WERI-Rb-1 (cell line): ENCODE data around the gene TMEM8B.
A peak's percentile ranks its signal among the peaks of the same experiment; 100 is the strongest.

Experiments used
- DNase-seq: peaks from one replicate; pipeline ENCODE4 v3.0.0-alpha.2; 2020
- H3K27ac ChIP-seq: fragments of 250-450 bp; sonication (Bioruptor Pico); 2 replicates; pipeline ENCODE4 v1.5.1; 2020; ENCODE audit warnings: mild to moderate bottlenecking, moderate library complexity
- H3K27me3 ChIP-seq: fragments of 250-450 bp; sonication (Bioruptor Pico); 2 replicates; pipeline ENCODE4 v1.5.1; 2021; ENCODE audit warnings: mild to moderate bottlenecking, low read depth, moderate library complexity; ENCODE audit not compliant: insufficient read depth, severe bottlenecking
- H3K36me3 ChIP-seq: fragments of 250-450 bp; sonication (Bioruptor Pico); 2 replicates; pipeline ENCODE4 v1.5.1; 2020; ENCODE audit warnings: mild to moderate bottlenecking, moderate library complexity
- H3K4me3 ChIP-seq: 2 replicates; pipeline ENCODE4 v1.5.1; 2011; ENCODE audit warnings: low read depth, mild to moderate bottlenecking, control low read depth, low read length
- H3K9me3 ChIP-seq: fragments of 250-450 bp; sonication (Bioruptor Pico); 2 replicates; pipeline ENCODE4 v1.5.1; 2021; ENCODE audit warnings: mild to moderate bottlenecking, moderate library complexity; ENCODE audit not compliant: severe bottlenecking
- CTCF ChIP-seq: IDR thresholded peaks from 2 replicates; pipeline ENCODE4 v1.5.1; 2011; ENCODE audit warnings: low read depth, mild to moderate bottlenecking, control low read depth, inconsistent platforms, low read length

Gene TMEM8B

DNA sequence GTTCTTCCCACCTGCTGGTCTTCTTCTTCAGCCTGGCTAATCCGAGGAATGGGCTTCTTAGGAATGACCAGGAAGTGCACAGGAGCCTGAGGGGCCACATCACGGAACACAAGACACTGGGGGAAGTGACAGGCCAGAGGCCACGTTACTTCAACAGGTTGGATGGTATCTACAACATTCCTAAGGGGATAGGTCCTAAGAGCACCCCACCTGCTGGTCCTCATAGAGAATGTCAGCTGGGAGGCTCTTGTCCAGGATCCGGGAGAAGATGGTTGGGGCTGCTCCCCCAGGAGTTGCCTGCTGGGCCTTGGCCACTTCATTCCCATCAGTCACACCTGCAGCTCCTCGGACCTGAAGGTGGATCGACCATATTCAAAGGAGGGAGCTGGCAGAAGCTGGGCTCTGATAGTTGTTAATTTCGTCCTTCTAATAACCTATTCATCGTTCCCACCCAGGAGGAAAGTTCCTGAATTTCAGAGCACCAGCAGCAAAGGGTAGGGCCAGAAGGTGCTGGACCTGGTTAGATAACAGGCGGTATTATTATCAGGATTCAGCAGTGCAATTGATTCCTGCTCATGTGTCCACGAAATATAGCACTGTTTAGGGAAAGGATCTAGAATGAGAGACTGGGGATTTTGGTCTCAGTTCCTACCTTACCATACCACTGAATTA is 15.5 kb upstream of the TMEM8B start:
- DNase-seq, result peak; percentile 43
- Histone ChIP-seq H3K36me3 (peaks cover 19% of the 10 kb centered on the region), H3K4me3 (peak overlapping the region; percentile 73), H3K27ac (peak overlapping the region; percentile 99), H3K27me3 (no peaks in the 10 kb centered on the region), H3K9me3 (no peaks in the 10 kb centered on the region)
- TF ChIP-seq CTCF, result peak; percentile 72

DNA sequence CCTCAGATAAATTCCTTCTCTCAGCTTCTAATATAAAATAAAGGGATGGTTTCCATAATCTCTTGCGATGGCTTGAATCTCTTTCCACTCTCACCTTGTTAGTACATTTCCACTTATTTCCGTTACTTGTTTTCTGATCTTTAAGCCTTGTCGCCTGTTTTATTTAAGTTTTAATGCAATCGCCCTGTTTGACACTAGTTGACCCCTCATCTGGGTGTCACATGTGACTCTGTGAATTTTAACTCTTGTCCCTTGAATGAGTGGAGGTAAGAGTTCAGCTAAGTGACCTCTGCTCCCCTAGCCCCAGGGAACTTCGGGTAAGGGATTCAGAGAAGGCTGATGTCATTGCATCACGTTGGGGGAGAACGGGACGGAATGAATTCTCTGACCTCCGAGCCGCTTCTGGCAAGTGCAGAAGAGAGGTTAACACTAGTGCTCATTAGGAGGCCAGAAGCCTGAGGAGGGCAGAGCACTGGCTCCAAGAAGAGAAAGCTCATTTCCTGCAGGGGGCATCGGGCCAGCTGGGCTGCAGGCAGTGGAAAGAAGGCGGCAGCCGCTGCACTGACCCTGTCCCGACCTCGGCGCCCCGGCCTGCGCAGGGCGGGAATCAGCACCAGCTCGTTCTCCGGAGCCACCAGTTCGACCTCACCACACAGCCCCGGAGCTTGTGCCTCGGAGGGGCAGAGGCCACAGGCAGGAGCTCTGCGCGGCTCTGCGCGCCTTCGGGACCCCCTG is 14.8 kb upstream of the TMEM8B start:
- Histone ChIP-seq H3K9me3 (no peaks in the 10 kb centered on the region), H3K4me3 (peak overlapping the region; percentile 73), H3K27me3 (no peaks in the 10 kb centered on the region), H3K27ac (peak overlapping the region; percentile 99), H3K36me3 (peaks cover 12% of the 10 kb centered on the region)
- peak; percentile 57 for TF ChIP-seq CTCF
- DNase-seq, result peak; percentile 69

DNA sequence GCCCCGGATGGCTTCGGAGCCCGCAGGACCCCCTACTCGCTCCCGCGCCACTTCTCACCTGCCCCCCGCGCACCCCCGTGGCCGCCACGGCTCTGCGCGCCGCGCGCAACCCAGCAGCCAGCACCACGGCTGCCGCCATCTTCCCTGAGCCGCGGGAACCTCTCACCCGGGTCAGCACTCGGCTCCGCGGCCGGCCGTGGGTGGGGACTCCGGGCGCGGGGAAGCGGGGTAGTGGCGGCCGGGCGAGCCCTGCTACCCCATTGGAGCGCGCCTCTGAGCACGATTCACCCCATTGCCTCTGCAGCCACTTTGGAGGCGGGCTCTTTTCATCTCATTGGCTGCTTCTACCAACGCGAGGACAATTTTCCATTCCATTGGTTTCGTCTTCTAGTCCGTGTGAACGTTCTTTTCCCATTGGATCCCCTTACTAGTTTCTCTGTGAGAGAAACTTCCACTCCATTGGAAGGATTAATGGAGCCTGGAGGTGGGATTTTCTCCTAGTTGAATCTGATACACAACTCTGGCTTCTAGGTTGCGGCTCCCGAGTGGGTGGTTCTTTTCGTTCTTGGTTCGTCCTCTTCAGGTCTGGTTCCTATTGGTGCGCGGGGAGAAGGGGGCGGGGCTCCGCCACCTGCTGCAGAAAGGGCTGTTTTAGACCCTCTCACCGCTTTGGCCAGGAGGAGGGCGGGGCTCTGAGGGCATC is 14.0 kb upstream of the TMEM8B start, which contains the start of gene HINT2:
Gene HINT2 (minus strand): TSS at position 202 of the 703 bp plus-strand sequence. CDS start 63 bp downstream, at position 139.
- H3K27me3 ChIP-seq, result no peaks in the 10 kb centered on the region
- H3K27ac ChIP-seq, result peak within 1 kb of the TSS; percentile 99
- DNase-seq, result peak; percentile 99
- no peaks in the 10 kb centered on the region for H3K9me3 ChIP-seq
- H3K36me3 ChIP-seq, result peaks cover 5% of the 10 kb centered on the region
- TF ChIP-seq CTCF, result no peak
- peak within 1 kb of the TSS; percentile 73 for H3K4me3 ChIP-seq

GRCh38 chr9:35816708-35817107 is 12.3 kb upstream of the TMEM8B start:
- Histone ChIP-seq H3K36me3 (peaks cover 3% of the 10 kb centered on the region), H3K4me3 (no peak overlapping the region), H3K27ac (no peak overlapping the region), H3K9me3 (no peaks in the 10 kb centered on the region), H3K27me3 (no peaks in the 10 kb centered on the region)
- DNase-seq, result peak; percentile 59
- TF ChIP-seq CTCF, result peak; percentile 44

- no peaks in the 10 kb centered on the region for H3K9me3 ChIP-seq
- H3K27ac ChIP-seq, result no peak overlapping the region
- no peak overlapping the region for H3K4me3 ChIP-seq
- TF ChIP-seq CTCF, result no peak
- no peak for DNase-seq
- no peaks in the 10 kb centered on the region for H3K27me3 ChIP-seq
- H3K36me3 ChIP-seq, result peaks cover 3% of the 10 kb centered on the region
Measured at GRCh38 chr9:35818341-35818740, 10.7 kb upstream of the TMEM8B start.
